ENCODE results near the gene DICER1.

DICER1 gene

GRCh38 chr14:95104911-95105310 is 52.4 kb downstream of the DICER1 start:
- DNase-seq (ENCODE audit: low read depth in 1 of 2, low spot score in 1 of 2): no peak
- no peak for TF ChIP-seq GABPA (IDR thresholded peaks at IDR 0.05; ENCODE audit: low read depth)
- no peak overlapping the region for H3K4me3 ChIP-seq (replicated peaks; ENCODE audit: insufficient read depth, low read length)
- no peaks in the 10 kb centered on the region for H3K27me3 ChIP-seq (ENCODE audit: insufficient read depth, poor library complexity, severe bottlenecking)
- H3K27ac ChIP-seq (replicated peaks): no peak overlapping the region

GRCh38 chr14:95102680-95103044 is 54.7 kb downstream of the DICER1 start:
- TF ChIP-seq CTCF (IDR thresholded peaks at IDR 0.05; ENCODE audit: insufficient read depth, low read length) (no peak), POLR2AphosphoS5 (IDR thresholded peaks at IDR 0.05; ENCODE audit: low read depth) (no peak), REST (IDR thresholded peaks at IDR 0.05; ENCODE audit: insufficient replicate concordance, low read depth) (no peak), SPI1 (IDR thresholded peaks at IDR 0.05; ENCODE audit: borderline replicate concordance, low read depth) (no peak), GABPA (IDR thresholded peaks at IDR 0.05; ENCODE audit: low read depth) (no peak)
- Histone ChIP-seq H3K4me3 (replicated peaks; ENCODE audit: insufficient read depth, low read length) (no peak overlapping the region), H3K27ac (replicated peaks) (no peak overlapping the region), H3K27me3 (ENCODE audit: insufficient read depth, poor library complexity, severe bottlenecking) (no peaks in the 10 kb centered on the region)
- no peak for DNase-seq (ENCODE audit: low read depth in 1 of 2, low spot score in 1 of 2)

- DNase-seq (ENCODE audit: low read depth in 1 of 2, low spot score in 1 of 2): no peak
- no peak for TF ChIP-seq REST (IDR thresholded peaks at IDR 0.05; ENCODE audit: insufficient replicate concordance, low read depth)
- no peak for TF ChIP-seq SPI1 (IDR thresholded peaks at IDR 0.05; ENCODE audit: borderline replicate concordance, low read depth)
- no peak for TF ChIP-seq POLR2AphosphoS5 (IDR thresholded peaks at IDR 0.05; ENCODE audit: low read depth)
- TF ChIP-seq CTCF (IDR thresholded peaks at IDR 0.05; ENCODE audit: insufficient read depth, low read length): no peak
- TF ChIP-seq GABPA (IDR thresholded peaks at IDR 0.05; ENCODE audit: low read depth): no peak
- H3K27ac ChIP-seq (replicated peaks): no peak overlapping the region
- no peaks in the 10 kb centered on the region for H3K27me3 ChIP-seq (ENCODE audit: insufficient read depth, poor library complexity, severe bottlenecking)
- H3K4me3 ChIP-seq (replicated peaks; ENCODE audit: insufficient read depth, low read length): no peak overlapping the region
Observed at GRCh38 chr14:95101736-95102679, 55.3 kb downstream of the DICER1 start.

GRCh38 chr14:95098984-95099599 is 58.2 kb downstream of the DICER1 start:
- Histone ChIP-seq H3K27ac (replicated peaks) (no peak overlapping the region), H3K27me3 (ENCODE audit: insufficient read depth, poor library complexity, severe bottlenecking) (no peaks in the 10 kb centered on the region), H3K4me3 (replicated peaks; ENCODE audit: insufficient read depth, low read length) (no peak overlapping the region)
- TF ChIP-seq REST (IDR thresholded peaks at IDR 0.05; ENCODE audit: insufficient replicate concordance, low read depth) (no peak), SPI1 (IDR thresholded peaks at IDR 0.05; ENCODE audit: borderline replicate concordance, low read depth) (no peak), POLR2AphosphoS5 (IDR thresholded peaks at IDR 0.05; ENCODE audit: low read depth) (no peak), GABPA (IDR thresholded peaks at IDR 0.05; ENCODE audit: low read depth) (no peak), CTCF (IDR thresholded peaks at IDR 0.05; ENCODE audit: insufficient read depth, low read length) (peak; percentile 48)
- peak; percentile 28 to 61 for DNase-seq (ENCODE audit: low read depth in 1 of 2, low spot score in 1 of 2)
